Omental fat pad (tissue), 4 donors: ENCODE measurements around the gene RAB22A. TPM values are rescaled to one million over a fixed set of nuclear protein-coding genes. Genes with fewer than 3 reads are reported as not detected.

Source experiments
- ATAC-seq: fragments of 150-250 bp; one replicate; pipeline ENCODE4 v1.9.1; 2016; ENCODE audit warnings: mild to moderate bottlenecking, moderate library complexity; ENCODE audit not compliant: low FRiP score
- DNase-seq: peaks from one replicate; pipeline ENCODE4 v3.0.0-alpha.2; 2019; ENCODE audit warnings: low spot score
- CTCF ChIP-seq, 3 donors: fragments of 450-650 bp; IDR thresholded peaks; one replicate each; pipeline ENCODE4 v1.5.1; 2016 to 2017; ENCODE audit warnings: antibody characterized with exemption in 3 of 3, mild to moderate bottlenecking in 3 of 3, moderate library complexity in 2 of 3
- total RNA-seq, 4 donors: library from RNA; depleted of rRNA; stranded (reverse); fragments of >200 nt; gene quantifications; one replicate each; pipeline ENCODE4 v1.1.0, GENCODE V29; 2016

RAB22A gene
- total RNA-seq, 4 donors from 2014 or later, result 16.7 to 28.1 (median 19.6) TPM

- no peak for TF ChIP-seq CTCF (IDR thresholded peaks at IDR 0.05)
- ATAC-seq (no peak), DNase-seq (no peak)
Measured at GRCh38 chr20:58300321-58300720, 9.2 kb upstream of the RAB22A start.

GRCh38 chr20:58303547-58303946, 6.0 kb upstream of the RAB22A start:
- DNase-seq (no peak), ATAC-seq (no peak)
- TF ChIP-seq CTCF (IDR thresholded peaks at IDR 0.05), result no peak

- DNase-seq (no peak), ATAC-seq (no peak)
- TF ChIP-seq CTCF (IDR thresholded peaks at IDR 0.05), result no peak
Measured at GRCh38 chr20:58305061-58305460, 4.5 kb upstream of the RAB22A start.

GRCh38 chr20:58306421-58307261, 2.9 kb upstream of the RAB22A start:
- DNase-seq, result no peak
- no peak for ATAC-seq
- no peak for TF ChIP-seq CTCF (IDR thresholded peaks at IDR 0.05)

GRCh38 chr20:58307270-58307669, 2.2 kb upstream of the RAB22A start:
- no peak for TF ChIP-seq CTCF (IDR thresholded peaks at IDR 0.05)
- ATAC-seq (no peak), DNase-seq (no peak)

- no peak for TF ChIP-seq CTCF (IDR thresholded peaks at IDR 0.05)
- ATAC-seq (no peak), DNase-seq (no peak)
Measured at GRCh38 chr20:58308290-58308679, 1.2 kb upstream of the RAB22A start.
